ENCODE data around the gene MIDN. TPM values are rescaled to one million over a fixed set of nuclear protein-coding genes. Genes with fewer than 3 reads are reported as not detected.

The MIDN gene
- total and polyA plus RNA-seq, 10 of the 15 experiments (the other 5 are each of a cell fraction or from before 2014, with no cell fraction given) = 0.38 to 51.5 (median 7.2) TPM

- TF ChIP-seq ZBTB40 (IDR thresholded peaks at IDR 0.05; ENCODE audit: borderline replicate concordance) (no peak), ZNF274 (IDR thresholded peaks at IDR 0.05; ENCODE audit: insufficient read depth, insufficient read length) (no peak), CBX3 (IDR thresholded peaks at IDR 0.05; ENCODE audit: borderline replicate concordance, low read depth) (no peak)
Observed at GRCh38 chr19:1291761-1292418, 43.5 kb downstream of the MIDN start (continued).

GRCh38 chr19:1292419-1293151 lies 44.2 kb downstream of the MIDN start:
- Histone ChIP-seq H3K9me3 (replicated peaks; ENCODE audit: control insufficient read depth, insufficient read depth, low read length) (no peaks in the 10 kb centered on the region), H3K4me1 (ENCODE audit: control insufficient read depth, insufficient read depth, low read length) (peaks cover 16% of the 10 kb centered on the region), H3K9ac (ENCODE audit: control insufficient read depth, insufficient read depth, low read length) (no peak overlapping the region), H3K79me2 (ENCODE audit: control insufficient read depth, insufficient read depth, low read length) (no peaks in the 10 kb centered on the region), H3K36me3 (ENCODE audit: control insufficient read depth in 2 of 2, insufficient read depth in 2 of 2, low read length in 1 of 2) (no peaks in the 10 kb centered on the region), H3K27ac (ENCODE audit: control insufficient read depth, insufficient read depth) (no peak overlapping the region), H3K4me3 (no peak overlapping the region), H2AFZ (ENCODE audit: control insufficient read depth, low read depth, low read length) (no peak overlapping the region), H4K20me1 (ENCODE audit: control insufficient read depth, insufficient read depth) (no peaks in the 10 kb centered on the region), H3K27me3 (replicated peaks in 1 of 2; ENCODE audit: control insufficient read depth in 2 of 2, insufficient read depth in 2 of 2, low read length in 1 of 2) (no peaks in the 10 kb centered on the region; a peak in 1 of 4 replicates), H3K4me2 (ENCODE audit: control insufficient read depth, insufficient read depth) (no peak overlapping the region; the same call in 1 of the 2 replicates)
- BruUV-seq (replicated peaks) = no TSS peak
- in situ Hi-C loops (cut with MboI) = no loop called here
- DNase-seq (ENCODE audit: low read depth, low spot score) (no peak), FAIRE-seq (no peak), ATAC-seq (peak; percentile 36; the same call in 1 of the 3 replicates)
- intact Hi-C loops (cut with micrococcal nuclease; ENCODE audit: unreplicated experiment) = no loop called here
- ChIA-PET RAD21 (ENCODE audit: unreplicated experiment) (no interaction called here), CTCF (no interaction called here), SMC1A (ENCODE audit: uncharacterized antibody, unreplicated experiment) (no interaction called here), POLR2A (no interaction called here)
- TF ChIP-seq MEF2B (IDR thresholded peaks at IDR 0.05; ENCODE audit: partially characterized antibody, poor library complexity, severe bottlenecking) (peak; percentile 7), FOS (IDR thresholded peaks at IDR 0.05; ENCODE audit: borderline replicate concordance, extremely low read depth, insufficient read length) (no peak)
- WGBS (ENCODE audit: insufficient coverage, insufficient replicate concordance, low lambda C conversion rate, missing lambda C conversion rate) = 29% methylated on average over 17 of the region's 17 CpGs

Measured in GM12878 (cell line).